Naive B cell (primary cell): ENCODE data around the gene ITGB1BP1. TPM values are rescaled to one million over a fixed set of nuclear protein-coding genes. Genes with fewer than 3 reads are reported as not detected.
A peak's percentile ranks its signal among the peaks of the same experiment; 100 is the strongest.

Experiments
- ATAC-seq, 2 donors: fragments of 150-1000 bp; cut with Tn5 transposase; 2 replicates each; pipeline ENCODE4 v1.10.0; 2021; ENCODE audit warnings: low read depth in 2 of 2, mild to moderate bottlenecking in 2 of 2, moderate library complexity in 2 of 2
- DNase-seq: peaks from one replicate; pipeline ENCODE4 v3.0.0; 2022
- H3K27ac Mint-ChIP-seq, 6 donors: one replicate each; pipeline ENCODE4 v1.8.0; 2020 to 2022; ENCODE audit warnings: mild to moderate bottlenecking in 6 of 6, mixed read lengths in 6 of 6, moderate library complexity in 5 of 6, inconsistent platforms in 2 of 6
- H3K27me3 Mint-ChIP-seq, 3 donors: one replicate each; pipeline ENCODE4 v1.8.0; 2021 to 2022; ENCODE audit warnings: mixed read lengths in 3 of 3, mild to moderate bottlenecking in 1 of 3
- H3K36me3 Mint-ChIP-seq, 2 donors: one replicate each; pipeline ENCODE4 v1.8.0; 2020 to 2022; ENCODE audit warnings: mixed read lengths in 2 of 2, inconsistent platforms in 1 of 2, mild to moderate bottlenecking in 1 of 2
- H3K4me1 Mint-ChIP-seq, 3 donors: one replicate each; pipeline ENCODE4 v1.8.0; 2020 to 2022; ENCODE audit warnings: mixed read lengths in 3 of 3, inconsistent platforms in 1 of 3, mild to moderate bottlenecking in 1 of 3, moderate library complexity in 1 of 3
- H3K4me3 Mint-ChIP-seq, 8 donors: one replicate each; pipeline ENCODE4 v1.8.0; 2020 to 2022; ENCODE audit warnings: mild to moderate bottlenecking in 8 of 8, mixed read lengths in 8 of 8, moderate library complexity in 8 of 8, inconsistent platforms in 2 of 8
- H3K9me3 Mint-ChIP-seq, 7 donors: one replicate each; pipeline ENCODE4 v1.8.0; 2020 to 2022; ENCODE audit warnings: mixed read lengths in 7 of 7, mild to moderate bottlenecking in 5 of 7, inconsistent platforms in 2 of 7, moderate library complexity in 1 of 7
- polyA plus RNA-seq, 6 donors: library from polyadenylated mRNA; unstranded; fragments of 300-500 nt; fragmentation: Illumina TruSeq; gene quantifications; one replicate each; pipeline ENCODE4 v1.2.3, GENCODE V29; 2021; ENCODE audit warnings: low read depth in 6 of 6

ITGB1BP1 gene
- polyA plus RNA-seq, 6 donors from 2014 or later, result 83.6 to 159 (median 110) TPM

DNA sequence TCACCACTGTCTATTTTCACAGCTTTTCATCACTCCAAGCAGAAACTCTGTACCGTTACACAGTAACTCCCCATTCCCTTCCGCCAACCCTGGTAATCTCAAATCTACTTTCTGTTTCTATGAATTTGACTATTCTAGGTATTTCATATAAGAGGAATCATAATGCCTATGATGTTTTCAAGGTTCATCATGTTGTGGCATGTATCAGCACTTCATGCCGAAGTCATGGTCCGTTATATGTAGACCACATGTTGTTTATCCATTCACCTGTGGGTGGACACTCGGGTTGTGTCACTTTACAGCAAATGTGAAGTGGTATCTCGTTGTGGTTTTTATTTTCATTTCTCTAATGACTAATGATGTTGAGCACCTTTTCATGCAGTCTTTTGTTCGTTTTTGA, 21.8 kb upstream of the ITGB1BP1 start:
- no peaks in the 10 kb centered on the region for H3K4me1 Mint-ChIP-seq
- H3K27me3 Mint-ChIP-seq, result no peaks in the 10 kb centered on the region
- no peak overlapping the region for H3K27ac Mint-ChIP-seq
- ATAC-seq (no peak), DNase-seq (no peak)
- H3K4me3 Mint-ChIP-seq, result no peak overlapping the region
- no peaks in the 10 kb centered on the region for H3K9me3 Mint-ChIP-seq
- peaks cover 34 to 40% of the 10 kb centered on the region in 2 donors for H3K36me3 Mint-ChIP-seq

DNA sequence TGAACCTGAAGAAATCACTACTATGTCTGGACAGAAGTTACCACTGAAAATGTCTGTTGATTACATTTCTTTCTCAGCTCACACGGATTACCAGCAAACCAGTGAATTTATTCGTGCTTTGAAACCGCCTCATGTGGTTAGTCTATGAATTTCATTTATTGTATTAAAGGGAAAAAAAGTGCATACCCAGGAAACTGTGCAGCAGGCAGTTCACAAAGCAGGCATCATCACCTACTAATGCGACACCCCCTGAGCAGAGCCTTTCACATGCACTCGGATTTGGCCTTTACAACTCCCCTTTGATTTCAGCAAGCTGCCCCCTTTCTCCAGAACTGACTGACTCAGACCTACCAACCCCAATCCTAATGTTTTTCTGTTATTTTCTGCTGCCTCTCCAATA, 20.2 kb upstream of the ITGB1BP1 start:
- ATAC-seq, result no peak
- Mint-ChIP-seq H3K9me3 (no peaks in the 10 kb centered on the region), H3K27ac (no peak overlapping the region)

DNA sequence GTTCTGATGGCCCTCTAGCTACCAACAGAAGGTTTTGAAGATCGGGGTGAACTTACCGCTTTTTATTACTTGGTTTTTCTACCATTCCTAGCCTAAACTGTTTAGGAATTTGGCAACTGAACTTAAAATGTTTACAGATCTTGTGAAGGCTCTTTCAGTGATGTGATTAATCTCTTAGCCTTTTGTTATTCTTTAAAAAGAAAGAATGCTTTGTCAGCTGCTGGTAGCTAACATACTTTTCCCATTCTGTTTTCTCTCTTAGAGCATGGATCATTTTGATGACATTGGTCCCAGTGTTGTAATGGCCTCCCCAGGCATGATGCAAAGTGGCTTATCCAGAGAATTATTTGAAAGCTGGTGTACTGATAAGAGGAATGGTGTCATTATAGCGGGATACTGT, 18.2 kb upstream of the ITGB1BP1 start:
- DNase-seq, result no peak
- ATAC-seq, result no peak
- no peaks in the 10 kb centered on the region for H3K27me3 Mint-ChIP-seq
- H3K4me1 Mint-ChIP-seq, result no peaks in the 10 kb centered on the region
- H3K9me3 Mint-ChIP-seq, result no peaks in the 10 kb centered on the region
- H3K4me3 Mint-ChIP-seq, result no peak overlapping the region
- peaks cover 23 to 44% of the 10 kb centered on the region in 2 donors for H3K36me3 Mint-ChIP-seq
- H3K27ac Mint-ChIP-seq, result no peak overlapping the region

More for the DNA sequence above, 20.2 kb upstream of the ITGB1BP1 start:
- Mint-ChIP-seq H3K4me3 (no peak overlapping the region), H3K4me1 (no peaks in the 10 kb centered on the region), H3K36me3 (peaks cover 29 to 39% of the 10 kb centered on the region in 2 donors), H3K27me3 (no peaks in the 10 kb centered on the region)
- no peak for DNase-seq

DNA sequence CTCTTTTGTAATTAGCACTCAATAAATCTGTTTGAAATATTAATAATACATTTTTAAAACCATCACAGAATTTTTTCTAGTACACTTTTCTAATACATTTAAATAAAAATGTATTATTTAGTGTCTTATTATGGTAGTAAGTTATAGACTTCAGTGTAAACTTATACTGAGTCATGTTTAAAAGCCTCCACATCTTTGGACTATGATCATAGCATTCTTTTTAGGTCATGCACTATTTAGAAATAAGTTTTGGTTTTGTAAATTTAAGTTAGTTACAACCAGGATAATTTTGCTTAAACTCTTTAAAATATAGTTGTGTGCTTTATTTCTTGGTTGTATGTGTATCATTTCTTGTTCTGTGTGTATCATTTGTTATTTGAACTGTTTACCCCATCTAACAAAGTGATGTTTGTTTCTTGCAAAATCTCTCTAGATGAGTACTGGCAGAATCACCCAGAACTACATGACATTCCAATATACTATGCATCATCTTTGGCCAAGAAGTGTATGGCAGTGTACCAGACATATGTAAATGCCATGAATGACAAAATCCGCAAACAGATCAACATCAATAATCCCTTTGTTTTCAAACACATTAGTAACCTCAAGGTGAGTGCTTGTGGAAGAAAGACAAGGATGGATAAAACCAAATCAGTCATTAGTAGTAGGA, 16.9 kb upstream of the ITGB1BP1 start:
- H3K4me3 Mint-ChIP-seq, result no peak overlapping the region
- H3K27me3 Mint-ChIP-seq, result no peaks in the 10 kb centered on the region
- ATAC-seq, result no peak
- H3K27ac Mint-ChIP-seq, result no peak overlapping the region
- peaks cover 21 to 43% of the 10 kb centered on the region in 2 donors for H3K36me3 Mint-ChIP-seq
- no peak for DNase-seq
- no peaks in the 10 kb centered on the region for H3K9me3 Mint-ChIP-seq
- H3K4me1 Mint-ChIP-seq, result no peaks in the 10 kb centered on the region

DNA sequence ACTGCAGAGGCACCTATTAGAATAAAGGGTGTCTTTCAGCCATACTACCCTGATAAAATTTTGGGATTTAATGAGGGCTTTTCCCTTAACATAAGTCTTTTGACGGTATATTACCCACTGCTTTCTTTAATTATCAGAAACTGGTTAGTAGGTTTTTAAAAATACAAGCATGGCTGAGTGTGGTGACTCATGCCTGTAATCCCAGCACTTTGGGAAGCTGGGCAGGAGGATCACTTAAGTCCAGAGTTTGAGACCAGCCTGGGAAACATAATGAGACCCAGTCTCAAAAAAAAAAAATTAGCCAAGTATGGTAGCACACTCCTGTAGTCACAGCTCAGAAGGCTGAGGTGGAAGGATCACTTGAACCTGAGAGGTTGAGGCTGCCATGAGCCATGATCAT, 16.2 kb upstream of the ITGB1BP1 start:
- H3K9me3 Mint-ChIP-seq, result no peaks in the 10 kb centered on the region
- no peak overlapping the region for H3K4me3 Mint-ChIP-seq
- peak overlapping the region in 1 of 6 donors; percentile 26 for H3K27ac Mint-ChIP-seq
- H3K36me3 Mint-ChIP-seq, result peaks cover 16 to 40% of the 10 kb centered on the region in 2 donors
- DNase-seq (no peak), ATAC-seq (no peak)
- H3K27me3 Mint-ChIP-seq, result no peaks in the 10 kb centered on the region
- H3K4me1 Mint-ChIP-seq, result no peaks in the 10 kb centered on the region

DNA sequence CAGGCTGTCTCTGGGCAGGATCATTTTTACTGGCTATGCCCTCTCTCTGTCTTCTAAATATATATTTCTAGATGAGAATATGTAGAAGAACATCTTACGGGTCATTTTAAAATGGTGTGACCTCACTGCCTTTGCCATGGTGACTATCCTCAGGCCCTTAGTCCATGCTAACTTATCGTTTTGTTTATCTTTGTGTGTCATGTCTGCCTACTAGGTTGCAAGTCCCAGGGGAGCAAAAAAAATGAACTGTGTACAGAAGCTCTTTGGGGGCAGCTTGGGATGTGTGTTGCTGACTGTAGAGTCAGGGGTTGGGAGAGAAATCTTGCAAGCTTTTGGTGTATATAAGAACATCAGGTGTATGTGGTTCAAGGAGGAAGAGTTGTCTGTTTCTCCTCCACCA, 11.2 kb upstream of the ITGB1BP1 start:
- Mint-ChIP-seq H3K36me3 (peaks cover 0 to 47% of the 10 kb centered on the region in 2 donors), H3K27me3 (no peaks in the 10 kb centered on the region), H3K4me3 (no peak overlapping the region), H3K4me1 (no peaks in the 10 kb centered on the region), H3K9me3 (no peaks in the 10 kb centered on the region), H3K27ac (peak overlapping the region in 1 of 6 donors; percentile 36)
- DNase-seq (no peak), ATAC-seq (no peak)

DNA sequence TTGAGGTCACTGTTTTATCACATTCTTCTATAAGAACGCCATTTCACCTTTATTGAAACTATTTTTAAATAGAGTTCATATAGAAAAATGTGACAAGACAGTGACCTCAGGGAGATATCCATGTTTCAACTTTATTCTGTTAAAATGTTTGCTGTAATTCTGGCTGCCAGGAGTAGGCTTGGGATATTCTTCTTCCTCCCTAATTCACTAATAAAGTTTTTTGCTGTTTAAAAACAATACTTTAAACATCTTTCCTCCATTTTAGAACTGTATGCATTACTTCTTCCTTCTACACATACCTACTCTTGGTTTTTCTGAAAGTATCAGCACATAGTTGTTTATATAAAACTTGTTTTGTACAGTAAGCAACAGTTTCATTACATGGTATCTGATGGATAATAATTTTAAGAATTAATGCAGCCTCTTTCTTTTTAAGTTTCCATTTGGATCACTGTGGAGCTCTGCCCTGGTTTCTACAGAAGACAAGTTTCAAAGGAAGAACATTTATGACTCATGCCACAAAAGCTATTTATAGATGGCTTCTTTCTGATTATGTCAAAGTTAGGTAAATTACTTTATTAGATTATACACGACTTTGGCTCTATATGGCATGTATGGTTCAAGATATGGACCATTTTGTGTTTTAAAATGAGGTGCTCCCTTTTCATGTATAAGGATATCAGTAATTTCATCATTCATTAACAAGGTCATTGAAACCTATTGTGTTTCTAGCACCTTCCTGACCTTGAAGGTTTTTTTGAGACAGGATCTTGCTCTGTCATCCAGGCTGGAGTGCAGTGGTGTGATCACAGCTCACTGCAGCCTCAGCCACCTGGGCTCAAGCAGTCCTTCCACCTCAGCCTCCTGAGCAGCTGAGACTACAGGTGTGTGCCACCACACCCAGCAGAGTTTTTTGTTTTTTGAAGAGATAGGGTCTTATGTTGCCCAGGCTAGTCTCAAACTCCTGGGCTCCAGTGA, 7.3 kb upstream of the ITGB1BP1 start:
- H3K9me3 Mint-ChIP-seq, result no peaks in the 10 kb centered on the region
- peaks cover 0 to 34% of the 10 kb centered on the region in 2 donors for H3K36me3 Mint-ChIP-seq

DNA sequence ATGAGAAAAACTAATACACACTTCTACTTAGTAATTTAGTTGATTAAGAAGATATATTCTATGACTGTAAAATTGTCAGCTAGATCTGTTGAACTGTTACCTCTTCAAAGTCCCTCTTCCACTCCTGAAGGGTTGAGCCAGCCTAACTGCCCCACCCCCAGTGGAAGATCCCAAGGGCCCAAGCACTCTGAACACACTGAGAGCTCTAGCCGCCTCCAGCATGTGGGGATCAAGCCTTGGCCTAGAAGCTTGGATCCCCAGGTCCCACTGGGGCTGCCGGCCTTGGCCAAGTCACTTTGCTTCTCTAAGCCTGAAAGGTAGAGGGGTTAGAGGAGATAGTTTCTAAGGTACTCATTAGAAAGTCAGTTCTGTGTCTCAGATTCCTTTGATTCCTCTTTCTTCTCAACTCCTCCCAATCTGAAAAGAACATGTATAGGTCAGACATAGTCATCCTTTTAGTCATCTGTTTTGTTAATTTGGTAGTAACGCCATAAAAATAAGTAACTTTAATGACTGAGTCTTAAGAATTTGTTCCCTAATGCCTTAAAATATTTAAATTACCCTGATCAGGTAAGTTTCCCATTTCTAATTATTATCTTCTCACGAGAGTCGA, 5.7 kb upstream of the ITGB1BP1 start:
- Mint-ChIP-seq H3K4me1 (peaks cover 0 to 4% (median 0%) of the 10 kb centered on the region in 3 donors), H3K9me3 (no peaks in the 10 kb centered on the region), H3K27me3 (no peaks in the 10 kb centered on the region), H3K27ac (no peak overlapping the region), H3K4me3 (no peak overlapping the region), H3K36me3 (peaks cover 0 to 28% of the 10 kb centered on the region in 2 donors)
- ATAC-seq, result no peak
- no peak for DNase-seq

More for the DNA sequence above, 7.3 kb upstream of the ITGB1BP1 start:
- ATAC-seq (no peak), DNase-seq (no peak)
- Mint-ChIP-seq H3K4me1 (peaks cover 0 to 4% (median 0%) of the 10 kb centered on the region in 3 donors), H3K27ac (peak overlapping the region in 2 of 6 donors; percentile 35 to 44), H3K4me3 (no peak overlapping the region), H3K27me3 (no peaks in the 10 kb centered on the region)

DNA sequence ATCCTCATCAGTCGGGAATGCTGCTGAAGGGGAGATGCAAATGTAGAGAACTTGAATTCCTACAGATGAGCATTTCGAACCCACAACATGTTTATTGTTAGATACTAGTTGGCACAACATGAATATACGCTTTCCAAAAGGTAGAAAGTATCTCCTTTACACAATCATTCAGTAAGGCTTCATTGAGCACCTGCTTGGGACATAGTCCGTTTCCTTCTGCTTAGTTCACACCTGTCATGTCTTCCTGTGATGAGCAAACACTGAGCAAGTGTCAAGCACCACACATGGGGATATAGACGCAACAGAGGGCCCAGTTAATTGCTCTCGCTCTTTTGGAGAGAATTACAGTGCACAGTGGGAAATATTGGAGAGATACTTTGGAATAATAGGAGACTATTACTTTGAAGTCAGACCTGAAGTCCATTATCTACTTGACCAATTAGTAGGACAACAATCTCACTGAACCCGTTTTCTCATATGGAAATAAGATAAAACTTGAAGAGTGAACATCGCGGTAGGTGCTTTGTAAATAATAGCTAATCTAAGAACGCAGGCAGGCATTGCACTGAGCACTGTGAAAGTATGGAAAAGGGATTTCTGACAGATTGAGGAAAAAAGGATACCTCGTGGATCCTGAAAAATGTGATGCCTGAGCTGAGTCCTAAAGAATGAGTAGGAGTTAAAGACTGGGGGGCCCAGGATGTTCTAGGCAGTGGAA, 1.3 kb upstream of the ITGB1BP1 start:
- H3K4me1 Mint-ChIP-seq, result peaks cover 23 to 26% (median 25%) of the 10 kb centered on the region in 3 donors
- DNase-seq (no peak), ATAC-seq (no peak)
- H3K27ac Mint-ChIP-seq, result peak overlapping the region in 1 of 6 donors; percentile 97
- H3K36me3 Mint-ChIP-seq, result no peaks in the 10 kb centered on the region
- H3K27me3 Mint-ChIP-seq, result no peaks in the 10 kb centered on the region
- peak overlapping the region in 1 of 8 donors; percentile 97 for H3K4me3 Mint-ChIP-seq
- no peaks in the 10 kb centered on the region for H3K9me3 Mint-ChIP-seq

DNA sequence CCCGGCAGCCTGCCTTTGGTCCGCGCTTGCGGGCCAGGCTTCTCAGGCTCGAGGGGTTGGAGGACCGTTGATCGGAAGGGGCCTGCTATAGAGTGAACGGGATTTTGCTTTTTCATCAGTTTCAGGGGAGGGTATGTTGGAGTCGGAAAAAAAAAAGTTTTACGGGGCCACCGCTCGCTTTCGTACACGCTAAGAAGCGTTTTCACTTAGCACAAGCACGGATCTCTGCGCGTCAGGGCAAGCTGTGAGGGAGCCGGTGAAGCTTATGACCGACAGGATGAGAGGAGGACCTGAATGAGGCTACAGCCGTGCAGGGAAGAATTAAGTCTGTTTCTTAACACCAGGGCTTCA, 569 bp upstream of the ITGB1BP1 start:
- H3K27ac Mint-ChIP-seq, result peak overlapping the region in 4 of 6 donors; percentile 94 to 98 (median 96)
- ATAC-seq, result peak; percentile 8 to 9
- no peak for DNase-seq

DNA sequence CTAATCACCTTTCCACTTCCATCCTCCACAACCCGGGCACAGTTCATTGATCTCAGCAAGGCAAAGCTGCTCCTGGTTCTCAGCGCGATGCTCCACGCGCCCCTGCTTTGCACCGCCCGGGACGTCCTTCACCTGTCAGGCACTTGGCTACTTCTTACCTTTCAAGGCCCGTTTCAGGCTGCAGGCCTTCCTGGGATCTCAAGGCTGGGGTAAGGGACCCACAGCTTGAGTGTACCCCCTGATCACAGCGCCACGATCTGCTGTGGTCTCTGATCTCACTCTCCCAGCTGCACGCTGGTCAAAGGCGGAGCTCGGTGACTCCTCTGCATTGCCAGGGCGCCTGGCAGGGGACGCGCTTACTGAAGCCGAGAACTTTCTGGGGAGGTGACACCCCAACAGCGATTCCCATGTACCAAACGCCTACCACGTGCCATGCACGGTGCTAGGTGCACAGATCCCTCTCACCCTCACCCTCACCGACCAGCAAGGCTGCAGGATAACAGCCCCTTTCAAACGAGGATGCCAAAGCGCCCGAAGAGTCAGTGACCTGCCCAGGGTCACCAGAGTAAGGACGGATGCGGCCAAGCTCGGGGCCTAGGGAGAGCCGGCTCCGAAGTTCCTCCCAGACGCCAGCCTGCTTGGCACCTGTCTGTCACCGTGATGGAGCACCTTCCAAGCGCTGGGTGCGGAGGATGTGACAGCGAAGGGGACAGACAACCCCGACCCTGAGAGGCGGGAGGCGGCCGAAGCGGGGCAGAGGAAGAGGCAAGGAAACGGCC, 818 bp downstream of the ITGB1BP1 start:
- H3K27me3 Mint-ChIP-seq, result no peaks in the 10 kb centered on the region
- H3K4me3 Mint-ChIP-seq, result peak overlapping the region in 2 of 8 donors; percentile 89 to 97
- H3K4me1 Mint-ChIP-seq, result peaks cover 25 to 27% (median 26%) of the 10 kb centered on the region in 3 donors
- H3K36me3 Mint-ChIP-seq, result no peaks in the 10 kb centered on the region
- peak; percentile 21 for DNase-seq
- H3K9me3 Mint-ChIP-seq, result no peaks in the 10 kb centered on the region
- peak overlapping the region in 5 of 6 donors; percentile 56 to 96 (median 86) for H3K27ac Mint-ChIP-seq
- no peak for ATAC-seq

More for the DNA sequence above, 569 bp upstream of the ITGB1BP1 start:
- Mint-ChIP-seq H3K4me3 (peak overlapping the region in 1 of 8 donors; percentile 97), H3K36me3 (no peaks in the 10 kb centered on the region), H3K9me3 (no peaks in the 10 kb centered on the region), H3K27me3 (no peaks in the 10 kb centered on the region), H3K4me1 (peaks cover 23 to 26% (median 25%) of the 10 kb centered on the region in 3 donors)

DNA sequence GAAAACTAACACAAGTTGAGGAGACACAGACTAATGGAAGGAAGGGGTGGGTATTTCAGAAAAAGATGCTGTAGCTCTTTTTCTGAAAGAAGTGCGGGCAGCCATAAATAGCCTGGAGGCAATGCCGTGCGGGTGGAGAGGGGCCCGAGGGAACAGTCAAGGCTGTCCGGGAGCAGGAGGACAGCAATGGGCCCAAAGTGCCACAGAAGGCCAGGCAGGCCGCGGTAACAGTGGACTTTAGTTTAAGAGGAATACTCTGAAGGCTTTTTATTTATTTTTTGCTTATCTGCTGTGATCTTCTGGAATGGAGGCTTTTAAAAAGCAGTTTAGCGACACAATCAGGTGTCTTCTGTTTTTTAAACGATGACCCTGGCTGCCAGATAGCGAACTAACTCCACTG, 2.8 kb downstream of the ITGB1BP1 start:
- H3K27ac Mint-ChIP-seq, result peak overlapping the region in 2 of 6 donors; percentile 62 to 74
- peaks cover 32 to 37% (median 34%) of the 10 kb centered on the region in 3 donors for H3K4me1 Mint-ChIP-seq
- H3K27me3 Mint-ChIP-seq, result no peaks in the 10 kb centered on the region
- H3K9me3 Mint-ChIP-seq, result no peaks in the 10 kb centered on the region
- no peak for DNase-seq
- H3K36me3 Mint-ChIP-seq, result peaks cover 7 to 12% of the 10 kb centered on the region in 2 donors
- no peak for ATAC-seq
- H3K4me3 Mint-ChIP-seq, result peak overlapping the region in 3 of 8 donors; percentile 19 to 85 (median 58)
